Measurements from ENCODE around the gene ATM.

DNA sequence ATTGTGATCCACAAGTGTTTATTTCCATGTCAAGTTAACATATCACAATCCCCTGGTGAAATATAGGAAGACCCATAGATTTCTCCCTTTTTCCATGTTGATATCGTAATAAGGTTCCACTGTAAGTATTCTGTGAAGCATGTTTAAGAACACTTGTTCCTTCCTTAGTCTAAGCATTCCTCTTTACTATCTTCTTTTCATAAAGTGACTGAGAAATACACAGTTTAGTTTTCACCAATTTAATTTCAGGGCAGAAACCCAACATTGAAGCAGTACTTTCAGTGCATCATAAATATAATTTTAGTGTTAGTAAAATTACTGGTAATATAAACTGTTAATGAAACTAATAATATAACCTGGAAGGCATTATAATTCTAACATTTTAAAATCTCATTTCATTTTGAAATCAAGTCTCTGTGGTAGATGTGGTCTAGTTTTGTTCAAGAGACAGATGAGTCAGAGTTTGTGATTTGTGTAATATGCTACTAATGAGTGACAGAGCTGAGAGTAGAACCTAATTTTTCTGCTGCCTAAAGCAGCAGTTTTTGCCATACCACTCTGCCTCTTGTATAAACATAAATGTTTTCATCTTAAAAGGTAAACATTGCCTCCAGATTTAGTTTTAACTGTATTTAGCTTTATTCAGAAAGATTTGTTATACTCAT, 79.4 kb downstream of the ATM start:
- TF ChIP-seq CTCF (conservative IDR thresholded peaks at IDR 0.05; ENCODE audit: low read depth, low read length) (no peak), EZH2 (IDR thresholded peaks at IDR 0.05; ENCODE audit: borderline replicate concordance, low read depth, low read length, poor library complexity, severe bottlenecking) (no peak)

Data from A673 (cell line).